Left ventricle myocardium inferior (tissue), 1 donor: ENCODE results near the gene RFC1. TPM values are rescaled to one million over a fixed set of nuclear protein-coding genes. Genes with fewer than 3 reads are reported as not detected.

Experiments used
- DNase-seq: peaks from one replicate; pipeline ENCODE4 v3.0.0-alpha.2; 2020
- H3K27ac ChIP-seq: fragments of 200-600 bp; replicated peaks from 2 replicates; pipeline ENCODE4 v1.8.0; 2021
- H3K27me3 ChIP-seq: fragments of 200-600 bp; 2 replicates; pipeline ENCODE4 v1.8.0; 2021; ENCODE audit warnings: low read depth
- H3K36me3 ChIP-seq: fragments of 200-600 bp; 2 replicates; pipeline ENCODE4 v1.8.0; 2021
- H3K4me1 ChIP-seq: fragments of 200-600 bp; 2 replicates; pipeline ENCODE4 v1.8.0; 2021
- H3K4me3 ChIP-seq: fragments of 200-600 bp; 2 replicates; pipeline ENCODE4 v1.8.0; 2021; ENCODE audit warnings: mild to moderate bottlenecking, moderate library complexity
- H3K9me3 ChIP-seq: fragments of 200-600 bp; replicated peaks from 2 replicates; pipeline ENCODE4 v1.8.0; 2021
- intact Hi-C: fragments of 100-400 bp; cut with micrococcal nuclease; formaldehyde crosslinking; loops from one replicate; pipeline ENCODE4 v1.11.0; 2022
- microRNA-seq: library from miRNA; unstranded; fragments of <30 nt; microRNA quantifications from one replicate; pipeline ENCODE4 v1.2.0, GENCODE V29; 2020
- total RNA-seq: library from RNA; stranded (reverse); fragmentation: NEBNext Ultra II Directional; extraction: Animal tissue kit (Norgen Biotek cat#: 25700); gene quantifications from one replicate; pipeline ENCODE4 v1.2.1, GENCODE V29; 2021
- TF ChIP-seq, protein P1 (sequence below): fragments of 200-600 bp; IDR thresholded peaks from 2 replicates; pipeline ENCODE4 v1.8.0; 2021; ENCODE audit warnings: antibody characterized with exemption, mild to moderate bottlenecking, borderline replicate concordance
- donor health status: DM: no; HTN: yes; CAD: no; lungs with severe emphysema.

Gene RFC1
- total RNA-seq, 1 donor from 2014 or later, result 22.0 TPM

DNA sequence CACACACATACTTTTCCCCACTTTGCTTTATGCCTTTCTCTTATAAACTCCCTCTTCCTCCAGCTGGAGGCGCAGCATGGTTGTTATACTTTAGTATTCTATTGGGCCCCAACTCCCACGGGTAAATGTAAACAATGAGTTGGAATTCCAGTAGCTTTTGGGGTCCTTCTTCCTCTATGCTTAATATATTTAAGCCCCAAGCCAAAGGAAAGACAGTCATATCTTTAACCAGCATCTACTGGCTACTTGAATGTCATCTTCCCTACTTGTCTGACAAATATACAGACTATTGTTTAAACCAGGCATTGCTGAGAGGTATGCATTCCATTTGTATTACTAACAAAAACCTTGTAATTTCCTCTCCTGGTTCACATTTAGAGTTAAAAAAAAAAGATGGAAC is 110.9 kb downstream of the RFC1 start:
- Histone ChIP-seq H3K9me3 (no peaks in the 10 kb centered on the region), H3K4me1 (no peaks in the 10 kb centered on the region), H3K36me3 (peaks cover 26% of the 10 kb centered on the region), H3K27me3 (no peaks in the 10 kb centered on the region), H3K4me3 (no peak overlapping the region), H3K27ac (no peak overlapping the region)
- TF ChIP-seq, protein P1, sequence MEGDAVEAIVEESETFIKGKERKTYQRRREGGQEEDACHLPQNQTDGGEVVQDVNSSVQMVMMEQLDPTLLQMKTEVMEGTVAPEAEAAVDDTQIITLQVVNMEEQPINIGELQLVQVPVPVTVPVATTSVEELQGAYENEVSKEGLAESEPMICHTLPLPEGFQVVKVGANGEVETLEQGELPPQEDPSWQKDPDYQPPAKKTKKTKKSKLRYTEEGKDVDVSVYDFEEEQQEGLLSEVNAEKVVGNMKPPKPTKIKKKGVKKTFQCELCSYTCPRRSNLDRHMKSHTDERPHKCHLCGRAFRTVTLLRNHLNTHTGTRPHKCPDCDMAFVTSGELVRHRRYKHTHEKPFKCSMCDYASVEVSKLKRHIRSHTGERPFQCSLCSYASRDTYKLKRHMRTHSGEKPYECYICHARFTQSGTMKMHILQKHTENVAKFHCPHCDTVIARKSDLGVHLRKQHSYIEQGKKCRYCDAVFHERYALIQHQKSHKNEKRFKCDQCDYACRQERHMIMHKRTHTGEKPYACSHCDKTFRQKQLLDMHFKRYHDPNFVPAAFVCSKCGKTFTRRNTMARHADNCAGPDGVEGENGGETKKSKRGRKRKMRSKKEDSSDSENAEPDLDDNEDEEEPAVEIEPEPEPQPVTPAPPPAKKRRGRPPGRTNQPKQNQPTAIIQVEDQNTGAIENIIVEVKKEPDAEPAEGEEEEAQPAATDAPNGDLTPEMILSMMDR, result no peak
- intact Hi-C loops, result no loop called here
- DNase-seq, result no peak

DNA sequence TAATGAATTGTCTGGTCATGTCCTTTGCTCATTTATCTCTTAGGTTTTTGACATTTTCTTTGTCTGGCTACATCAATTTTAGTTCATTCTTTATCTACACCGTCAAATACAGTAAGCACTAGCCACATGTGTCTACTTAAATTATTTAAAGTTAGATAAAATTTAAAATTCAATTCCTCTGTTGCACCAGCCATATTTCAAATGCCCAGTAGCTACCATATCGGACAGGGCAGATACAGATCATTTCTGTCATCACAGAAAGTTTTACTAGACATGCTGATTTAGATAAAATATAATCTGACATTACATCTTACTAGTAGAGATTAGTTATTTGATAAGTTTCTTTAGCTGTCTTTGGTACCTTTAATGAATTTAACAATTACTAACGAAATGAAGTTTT is 122.7 kb downstream of the RFC1 start:
- Histone ChIP-seq H3K36me3 (peaks cover 44% of the 10 kb centered on the region), H3K9me3 (no peaks in the 10 kb centered on the region), H3K4me1 (no peaks in the 10 kb centered on the region), H3K27me3 (no peaks in the 10 kb centered on the region), H3K4me3 (no peak overlapping the region), H3K27ac (no peak overlapping the region)
- DNase-seq, result no peak
- TF ChIP-seq, protein P1, result no peak
- intact Hi-C loops, result no loop called here

Small RNAs within 50 kb of the gene (microRNA-seq; reads per million reads assigned to microRNA genes)
- gene MIR5591, result not detected

Other genes starting within 250 kb of the RFC1 start
- gene WDR19, start 183.8 kb downstream of the RFC1 start, total RNA-seq, result 10.4 TPM
- gene KLB, start 40.6 kb upstream of the RFC1 start, total RNA-seq, result not detected
- gene RPL9, start 92.6 kb upstream of the RFC1 start, total RNA-seq, result 763 TPM
- 35.0 TPM for gene LIAS, start 92.7 kb upstream of the RFC1 start, total RNA-seq
- 11.5 TPM for gene UGDH, start 161.1 kb upstream of the RFC1 start, total RNA-seq